ENCODE results near the gene HERPUD2. TPM values are rescaled to one million over a fixed set of nuclear protein-coding genes. Genes with fewer than 3 reads are reported as not detected.
"Not testable (repeated sequence)": the region's sequence is repeated elsewhere in the genome, so short reads cannot be mapped to it uniquely, and the experiment has no call there.

HERPUD2 gene
- total RNA-seq, 2 donors from 2014 or later, result 25.3 to 27.4 TPM

DNA sequence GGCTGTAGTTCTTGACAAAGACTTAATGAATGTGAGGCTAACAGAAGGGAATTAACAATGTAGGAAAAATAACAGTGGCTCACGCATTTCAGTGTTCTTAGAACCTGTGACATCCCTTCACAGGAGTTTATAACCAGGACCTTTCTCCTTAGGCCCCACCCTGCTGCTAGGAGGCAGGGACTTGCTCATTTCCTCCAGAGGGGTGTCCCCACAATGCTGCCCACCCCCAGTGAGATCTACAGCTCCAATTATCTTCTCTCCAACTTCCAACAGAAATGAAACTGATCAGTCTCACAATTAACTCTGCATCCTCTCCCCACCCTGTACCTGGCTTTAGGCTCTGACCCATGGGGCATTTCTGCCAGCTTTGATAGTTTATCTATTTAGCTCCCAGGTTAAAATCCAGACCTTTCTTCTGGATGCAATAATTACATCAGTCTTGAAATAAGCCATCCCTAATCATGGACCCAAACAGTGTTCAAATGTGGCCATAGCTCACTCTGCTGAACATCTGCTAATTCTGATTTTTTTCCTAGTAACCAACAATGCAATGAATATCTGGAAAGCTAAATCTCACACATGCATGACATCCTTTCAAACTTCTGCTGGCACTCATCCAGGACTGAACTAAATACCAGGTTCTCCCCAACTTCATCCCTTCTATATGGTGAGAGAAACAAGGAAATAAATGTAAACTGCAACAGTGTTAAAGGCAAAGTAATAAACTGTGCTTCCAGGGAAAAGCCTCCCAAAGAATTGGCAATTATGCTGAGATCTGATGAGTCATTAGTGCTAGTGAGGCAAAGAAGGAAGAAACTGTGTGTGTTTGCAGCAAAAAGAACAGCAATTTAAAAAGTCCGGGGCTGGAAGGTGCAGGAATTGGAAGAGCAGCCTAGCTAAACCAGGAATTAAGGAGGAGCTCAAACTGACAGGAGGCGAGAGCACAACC is 64.6 kb downstream of the HERPUD2 start:
- Mint-ChIP-seq H3K9me3 (no peaks in the 10 kb centered on the region), H3K4me3 (no peak overlapping the region), H3K27me3 (no peaks in the 10 kb centered on the region), H3K4me1 (no peaks in the 10 kb centered on the region), H3K36me3 (ENCODE audit: low read depth) (peaks cover 59% of the 10 kb centered on the region), H3K27ac (peak overlapping the region; percentile 36)
- ATAC-seq (replicated peaks), result no peak

DNA sequence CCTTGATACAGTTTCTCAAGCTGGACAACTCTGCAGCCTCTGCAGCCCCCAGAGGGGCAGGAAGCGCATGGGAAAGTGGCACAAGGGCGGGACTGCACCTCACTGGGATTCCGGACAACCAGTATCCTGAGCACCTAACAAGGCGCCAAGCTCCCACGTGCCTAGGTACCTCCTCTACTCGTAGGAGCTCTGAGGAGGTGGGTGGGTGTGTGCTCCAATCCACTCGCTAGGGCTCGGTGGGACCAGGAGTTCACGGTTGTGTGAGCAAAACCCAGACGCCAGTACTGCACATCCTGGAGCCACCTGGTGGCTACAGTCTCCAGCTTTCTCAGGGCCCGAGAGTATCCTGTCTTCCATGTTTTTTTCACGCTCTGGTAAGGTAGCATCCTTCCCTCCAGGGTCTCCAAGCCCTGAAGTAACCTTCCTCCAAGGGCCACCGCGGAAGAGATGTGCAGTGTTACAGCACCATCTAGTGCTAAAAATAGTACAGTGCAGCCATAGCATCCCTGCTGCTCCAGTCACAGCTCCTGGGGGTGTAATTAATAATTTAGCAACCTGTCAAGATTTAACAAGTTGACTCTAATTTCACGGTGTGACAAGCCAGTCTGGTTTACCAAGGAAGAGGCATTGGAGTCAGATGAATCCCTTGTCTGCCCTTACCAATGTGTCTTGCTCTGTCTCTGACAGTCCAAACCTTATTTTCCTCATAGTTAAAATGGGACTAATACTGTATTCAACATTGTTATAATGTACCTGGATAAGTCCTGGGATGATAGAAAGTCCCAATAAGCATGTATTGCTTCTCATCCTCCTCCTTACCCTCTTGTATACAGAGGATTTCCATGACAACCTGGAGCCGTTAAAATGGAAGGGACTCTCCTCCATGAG is 70.4 kb downstream of the HERPUD2 start:
- Mint-ChIP-seq H3K27ac (no peak overlapping the region), H3K36me3 (ENCODE audit: low read depth) (peaks cover 8% of the 10 kb centered on the region), H3K27me3 (no peaks in the 10 kb centered on the region), H3K4me1 (no peaks in the 10 kb centered on the region), H3K4me3 (no peak overlapping the region), H3K9me3 (no peaks in the 10 kb centered on the region)
- ATAC-seq (replicated peaks), result peak; percentile 64

DNA sequence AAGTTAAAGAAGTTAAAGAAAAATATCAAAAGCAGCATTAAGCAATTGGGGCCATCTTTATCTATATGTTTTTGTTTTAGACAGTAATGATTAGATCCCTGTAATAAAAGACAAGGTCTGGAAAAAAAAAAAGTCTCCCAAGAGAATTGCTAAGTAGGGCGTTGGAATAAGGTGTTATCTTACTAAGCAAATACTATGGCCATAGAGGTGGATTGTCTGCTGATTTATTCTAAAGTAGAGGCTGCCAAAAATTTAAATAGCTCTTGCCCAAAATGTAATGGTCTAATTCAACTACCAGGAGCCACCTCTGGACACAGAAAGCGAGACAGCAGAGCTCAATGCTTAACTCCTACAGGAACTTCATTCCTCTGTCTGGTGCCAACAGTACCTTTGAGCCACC is 71.6 kb downstream of the HERPUD2 start:
- Mint-ChIP-seq H3K27ac (no peak overlapping the region), H3K4me1 (no peaks in the 10 kb centered on the region), H3K27me3 (no peaks in the 10 kb centered on the region), H3K36me3 (ENCODE audit: low read depth) (peaks cover 6% of the 10 kb centered on the region), H3K9me3 (no peaks in the 10 kb centered on the region), H3K4me3 (no peak overlapping the region)
- no peak for ATAC-seq (replicated peaks)

DNA sequence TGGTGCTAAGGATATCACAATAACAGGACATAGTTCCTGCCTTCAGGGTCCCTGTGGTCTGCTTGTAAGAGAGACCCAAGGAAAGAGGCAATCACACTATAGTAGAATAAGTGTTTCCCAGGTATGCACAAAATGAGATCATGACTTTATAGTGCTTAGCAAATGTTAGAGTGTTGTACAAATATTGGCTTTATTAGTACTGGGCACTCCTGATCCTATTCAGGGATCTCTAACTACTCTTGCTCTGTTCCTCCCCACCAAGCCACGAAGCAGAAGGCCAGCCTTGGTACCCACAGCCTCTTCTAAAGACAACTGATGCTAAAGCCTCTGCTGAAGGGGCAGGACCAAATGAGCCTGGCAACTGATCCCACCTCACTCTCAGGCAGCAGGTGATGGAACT is 75.1 kb downstream of the HERPUD2 start:
- Mint-ChIP-seq H3K36me3 (ENCODE audit: low read depth) (no peaks in the 10 kb centered on the region), H3K4me1 (no peaks in the 10 kb centered on the region), H3K27ac (no peak overlapping the region), H3K27me3 (no peaks in the 10 kb centered on the region), H3K9me3 (no peaks in the 10 kb centered on the region), H3K4me3 (no peak overlapping the region)
- ATAC-seq (replicated peaks), result no peak

DNA sequence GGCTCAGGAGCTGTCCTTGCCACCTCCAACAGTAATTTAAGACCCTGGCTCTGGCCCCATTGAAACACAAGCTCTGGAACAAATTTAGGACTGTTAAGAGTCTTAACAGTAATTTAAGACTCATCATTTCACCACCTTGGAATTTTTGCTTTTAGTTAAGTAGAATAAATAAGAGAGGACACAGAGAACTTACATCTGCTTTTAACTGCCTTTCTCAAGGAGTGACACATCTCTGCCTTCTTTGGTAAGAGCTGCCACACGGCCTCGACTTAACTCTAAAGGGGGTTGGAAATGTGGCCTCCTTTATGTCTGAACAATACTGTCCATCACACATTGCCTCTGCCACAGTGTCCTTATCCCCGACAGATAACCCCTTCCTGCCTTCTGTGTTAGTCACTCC is 77.9 kb downstream of the HERPUD2 start:
- Mint-ChIP-seq H3K27ac (no peak overlapping the region), H3K4me3 (no peak overlapping the region), H3K9me3 (no peaks in the 10 kb centered on the region), H3K4me1 (no peaks in the 10 kb centered on the region), H3K36me3 (ENCODE audit: low read depth) (no peaks in the 10 kb centered on the region), H3K27me3 (no peaks in the 10 kb centered on the region)
- ATAC-seq (replicated peaks), result no peak

DNA sequence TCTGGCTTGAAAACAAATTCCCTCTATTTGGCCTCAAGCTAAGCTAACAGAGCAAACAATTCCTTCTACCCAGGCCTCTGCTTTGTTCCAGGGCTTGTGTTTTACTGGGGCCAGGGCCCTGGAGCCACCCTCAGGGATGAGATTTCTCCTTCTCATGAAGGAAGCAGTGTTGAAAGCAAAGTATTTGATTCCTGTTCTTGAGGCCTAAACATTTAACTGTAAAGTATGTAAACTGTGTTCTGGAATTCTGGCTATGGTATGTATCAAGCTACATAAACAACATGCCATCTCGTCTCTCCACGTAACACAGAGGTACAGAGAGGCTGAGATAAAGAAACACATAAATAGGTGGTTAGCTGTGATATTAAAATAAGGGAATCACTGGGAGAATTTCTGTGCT is 81.8 kb downstream of the HERPUD2 start:
- ATAC-seq (replicated peaks), result no peak
- no peaks in the 10 kb centered on the region for H3K4me1 Mint-ChIP-seq
- no peak overlapping the region for H3K27ac Mint-ChIP-seq
- no peaks in the 10 kb centered on the region for H3K27me3 Mint-ChIP-seq
- no peak overlapping the region for H3K4me3 Mint-ChIP-seq
- H3K36me3 Mint-ChIP-seq (ENCODE audit: low read depth), result no peaks in the 10 kb centered on the region
- H3K9me3 Mint-ChIP-seq, result no peaks in the 10 kb centered on the region

DNA sequence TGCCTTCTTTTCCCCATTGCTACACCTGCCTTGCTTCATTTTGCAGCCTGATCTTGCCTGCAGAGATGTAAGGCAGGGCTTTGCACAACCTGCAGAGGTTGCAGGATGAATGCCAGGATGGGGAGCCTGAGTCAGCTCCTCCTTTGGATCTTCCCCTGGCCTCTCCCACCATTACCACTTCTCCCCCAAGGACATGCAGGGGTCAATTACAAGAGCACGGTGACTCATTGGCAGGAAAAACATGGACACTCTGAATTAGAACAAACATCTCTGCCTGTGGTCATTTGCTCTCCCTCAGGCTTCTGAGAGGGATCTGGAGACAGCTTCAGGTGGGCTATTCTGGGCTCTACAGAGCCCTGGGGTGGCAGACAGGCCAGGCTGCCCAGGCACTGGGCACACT is 89.2 kb downstream of the HERPUD2 start:
- Mint-ChIP-seq H3K27ac (no peak overlapping the region), H3K4me1 (no peaks in the 10 kb centered on the region), H3K27me3 (no peaks in the 10 kb centered on the region), H3K9me3 (no peaks in the 10 kb centered on the region), H3K36me3 (ENCODE audit: low read depth) (no peaks in the 10 kb centered on the region), H3K4me3 (no peak overlapping the region)
- ATAC-seq (replicated peaks), result no peak

DNA sequence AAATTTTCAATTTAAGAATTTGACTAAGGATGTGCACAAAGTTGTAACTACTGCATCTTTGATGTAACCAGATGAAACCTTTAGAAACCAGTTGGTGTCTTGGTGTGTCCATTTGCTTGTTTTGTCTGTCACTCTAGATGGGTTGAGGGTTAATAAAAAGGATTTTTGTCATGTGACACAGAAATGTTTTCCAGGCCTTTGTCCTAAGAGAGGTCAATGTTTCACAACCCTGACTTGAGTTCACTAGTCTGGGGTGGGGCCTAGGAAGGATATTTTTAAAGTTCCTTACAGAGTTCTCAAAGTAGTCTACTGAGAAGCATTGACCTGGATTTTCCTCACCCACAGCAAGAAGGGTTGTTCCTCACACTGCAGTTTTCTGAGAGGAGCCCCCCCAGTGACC is 90.3 kb downstream of the HERPUD2 start:
- no peaks in the 10 kb centered on the region for H3K36me3 Mint-ChIP-seq (ENCODE audit: low read depth)
- no peaks in the 10 kb centered on the region for H3K9me3 Mint-ChIP-seq

DNA sequence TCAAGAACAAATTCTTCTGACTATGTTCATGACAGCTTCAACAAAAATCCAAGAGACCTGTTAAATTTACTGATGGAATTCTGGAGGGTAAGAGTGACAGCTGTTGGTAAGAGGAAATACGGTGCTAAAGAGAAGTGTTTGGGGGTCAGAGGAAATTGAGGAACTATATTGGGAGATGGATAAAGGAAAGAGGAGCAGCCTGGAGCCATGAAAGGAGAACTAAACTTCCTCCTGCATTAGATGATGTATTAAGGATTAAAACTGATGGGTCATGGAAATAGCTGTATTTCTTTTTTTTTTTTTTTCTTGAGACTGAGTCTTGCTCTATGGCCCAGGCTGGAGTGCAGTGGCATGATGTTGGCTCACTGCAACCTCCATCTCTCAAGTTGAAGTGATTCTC is 95.3 kb downstream of the HERPUD2 start:
- no peaks in the 10 kb centered on the region for H3K4me1 Mint-ChIP-seq
- no peaks in the 10 kb centered on the region for H3K27me3 Mint-ChIP-seq
- H3K4me3 Mint-ChIP-seq, result no peak overlapping the region
- H3K27ac Mint-ChIP-seq, result no peak overlapping the region
- no peaks in the 10 kb centered on the region for H3K36me3 Mint-ChIP-seq (ENCODE audit: low read depth)
- ATAC-seq (replicated peaks), result no peak
- H3K9me3 Mint-ChIP-seq, result no peaks in the 10 kb centered on the region

More for the DNA sequence above, 90.3 kb downstream of the HERPUD2 start:
- Mint-ChIP-seq H3K27ac (no peak overlapping the region), H3K27me3 (no peaks in the 10 kb centered on the region), H3K4me3 (no peak overlapping the region), H3K4me1 (no peaks in the 10 kb centered on the region)
- no peak for ATAC-seq (replicated peaks)

DNA sequence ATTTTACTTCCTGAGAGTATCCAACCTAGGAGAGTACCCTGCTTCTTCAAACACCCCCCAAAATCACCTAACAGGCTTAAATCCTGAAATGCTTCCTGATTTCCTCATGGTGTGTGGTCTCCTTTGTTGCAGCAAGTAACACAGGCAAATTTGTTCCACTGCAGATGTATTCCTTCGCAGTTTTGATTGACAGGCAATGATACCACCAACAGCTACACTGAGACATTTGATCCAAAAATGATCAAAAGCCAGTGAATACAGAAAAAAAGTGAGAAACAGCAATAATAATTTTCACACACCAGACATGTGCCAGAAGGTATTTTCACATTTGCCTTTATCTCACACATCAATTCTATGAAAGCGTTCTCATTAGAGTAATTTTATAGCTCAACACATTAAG is 95.9 kb downstream of the HERPUD2 start:
- ATAC-seq (replicated peaks), result no peak
- Mint-ChIP-seq H3K9me3 (no peaks in the 10 kb centered on the region), H3K4me1 (no peaks in the 10 kb centered on the region), H3K27me3 (no peaks in the 10 kb centered on the region), H3K4me3 (no peak overlapping the region), H3K27ac (no peak overlapping the region), H3K36me3 (ENCODE audit: low read depth) (no peaks in the 10 kb centered on the region)

DNA sequence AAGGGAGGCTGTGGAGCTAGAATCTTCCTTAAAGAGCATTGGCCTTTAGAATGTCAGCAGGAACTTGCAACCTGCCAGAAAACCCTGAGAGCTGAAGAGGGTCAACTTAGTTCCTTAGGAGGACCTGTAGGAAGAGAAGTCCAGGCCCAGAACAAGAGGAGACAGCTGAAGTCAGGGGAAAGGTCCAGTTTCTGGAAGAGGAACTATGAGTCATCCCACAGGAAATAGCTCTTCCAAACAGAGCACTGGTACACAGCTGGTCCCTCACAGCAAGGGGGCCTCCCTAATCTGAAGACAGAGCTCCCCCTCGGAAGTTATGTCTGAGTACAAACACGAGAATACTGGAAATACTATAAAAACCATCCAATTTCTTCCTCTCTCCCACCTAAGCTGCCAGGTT is 98.9 kb downstream of the HERPUD2 start:
- Mint-ChIP-seq H3K36me3 (ENCODE audit: low read depth) (no peaks in the 10 kb centered on the region), H3K27ac (peak overlapping the region; percentile 10), H3K27me3 (no peaks in the 10 kb centered on the region), H3K4me1 (no peaks in the 10 kb centered on the region), H3K4me3 (no peak overlapping the region), H3K9me3 (no peaks in the 10 kb centered on the region)
- no peak for ATAC-seq (replicated peaks)

DNA sequence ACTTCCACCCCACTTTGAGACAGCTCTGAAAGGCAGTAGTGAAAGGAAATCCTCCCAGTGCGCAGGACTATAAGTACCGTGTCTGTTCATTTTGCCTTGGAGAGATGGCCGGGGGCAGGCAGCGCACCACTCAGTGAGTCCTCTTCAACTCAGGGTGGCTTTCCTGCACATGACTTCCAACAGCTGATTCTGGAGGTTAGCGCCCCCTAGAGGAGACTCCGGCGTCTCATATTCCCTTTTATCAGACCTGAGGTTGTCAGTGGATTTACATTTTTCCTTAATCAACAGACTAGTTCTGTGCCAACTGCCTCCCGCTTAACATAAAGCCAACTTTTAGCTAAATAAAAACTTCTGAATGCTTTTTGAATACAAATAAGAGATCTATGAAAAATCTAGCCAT is 101.0 kb downstream of the HERPUD2 start:
- H3K4me1 Mint-ChIP-seq, result no peaks in the 10 kb centered on the region
- no peak overlapping the region for H3K4me3 Mint-ChIP-seq
- H3K9me3 Mint-ChIP-seq, result no peaks in the 10 kb centered on the region
- no peak for ATAC-seq (replicated peaks)
- no peaks in the 10 kb centered on the region for H3K36me3 Mint-ChIP-seq (ENCODE audit: low read depth)
- no peaks in the 10 kb centered on the region for H3K27me3 Mint-ChIP-seq
- H3K27ac Mint-ChIP-seq, result no peak overlapping the region

DNA sequence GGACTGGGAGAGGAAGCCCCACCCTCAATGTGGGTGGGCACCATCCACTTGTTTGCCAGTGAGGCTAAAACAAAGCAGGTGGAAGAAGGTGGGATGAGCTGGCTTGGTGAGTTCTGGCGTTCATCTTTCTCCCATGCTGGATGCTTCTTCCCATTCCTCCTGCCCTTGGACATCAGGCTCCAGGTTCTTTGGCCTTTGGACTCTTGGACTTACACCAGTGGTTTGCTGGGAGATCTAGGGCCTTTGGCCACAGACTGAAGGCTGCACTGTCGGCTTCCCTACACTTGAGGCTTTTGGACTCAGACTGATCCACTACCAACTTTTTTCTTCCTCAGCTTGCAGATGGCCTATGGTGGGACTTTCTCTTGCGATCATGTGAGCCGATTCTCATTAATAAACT is 106.3 kb downstream of the HERPUD2 start:
- H3K4me3 Mint-ChIP-seq, result no peak overlapping the region
- ATAC-seq (replicated peaks), result no peak
- peaks cover 4% of the 10 kb centered on the region for H3K27me3 Mint-ChIP-seq
- H3K36me3 Mint-ChIP-seq (ENCODE audit: low read depth), result no peaks in the 10 kb centered on the region
- H3K27ac Mint-ChIP-seq, result no peak overlapping the region
- no peaks in the 10 kb centered on the region for H3K9me3 Mint-ChIP-seq
- H3K4me1 Mint-ChIP-seq, result no peaks in the 10 kb centered on the region

DNA sequence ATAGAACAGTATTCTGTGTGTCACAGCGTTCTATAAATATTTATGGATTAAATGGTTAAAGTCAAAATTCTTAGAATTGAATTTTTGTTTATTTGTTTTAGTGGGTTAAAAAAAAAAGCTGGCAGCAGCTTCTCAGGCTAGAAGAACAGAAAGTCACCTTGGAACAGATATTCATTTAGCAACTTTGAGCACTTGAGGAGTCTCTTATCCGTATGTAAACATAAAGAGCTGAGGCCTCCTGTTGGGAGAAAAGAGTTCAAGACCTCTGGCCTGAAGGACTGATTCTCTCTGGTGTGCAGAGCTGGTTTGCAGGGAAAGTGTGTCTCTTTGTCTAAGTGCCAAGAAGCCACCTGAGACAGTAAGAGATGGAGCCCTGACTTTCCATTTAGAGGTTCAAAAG is 109.9 kb downstream of the HERPUD2 start:
- no peaks in the 10 kb centered on the region for H3K4me1 Mint-ChIP-seq
- H3K9me3 Mint-ChIP-seq, result no peaks in the 10 kb centered on the region
- no peaks in the 10 kb centered on the region for H3K36me3 Mint-ChIP-seq (ENCODE audit: low read depth)
- H3K27me3 Mint-ChIP-seq, result peaks cover 4% of the 10 kb centered on the region
- no peak overlapping the region for H3K4me3 Mint-ChIP-seq
- ATAC-seq (replicated peaks), result no peak
- no peak overlapping the region for H3K27ac Mint-ChIP-seq

DNA sequence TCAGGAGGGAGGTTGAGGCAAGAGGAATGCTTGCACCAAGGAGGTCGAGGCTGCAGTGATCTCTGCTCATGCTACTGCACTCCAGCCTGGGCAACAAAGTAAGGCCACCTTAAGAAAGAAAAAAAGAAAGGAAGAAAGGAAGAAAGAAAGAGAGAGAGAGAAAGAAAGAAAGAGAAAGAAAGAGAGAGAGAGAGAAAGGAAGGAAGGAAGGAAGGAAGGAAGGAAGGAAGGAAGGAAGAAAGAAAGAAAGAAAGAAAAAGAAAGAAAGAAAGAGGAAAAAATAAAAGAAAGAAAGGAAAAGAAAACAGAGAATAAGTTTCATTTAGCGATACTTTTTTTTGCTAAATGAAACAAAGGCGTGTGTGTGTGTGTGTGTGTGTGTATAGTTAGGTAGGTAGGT is 110.4 kb downstream of the HERPUD2 start:
- H3K27me3 Mint-ChIP-seq; H3K4me1 Mint-ChIP-seq; H3K27ac Mint-ChIP-seq; H3K4me3 Mint-ChIP-seq; H3K9me3 Mint-ChIP-seq; H3K36me3 Mint-ChIP-seq (ENCODE audit: low read depth); ATAC-seq (replicated peaks): not testable (repeated sequence)

Data from activated T-helper 17 cell treated with anti-CD3 and anti-CD28 coated beads, Interleukin-2, amount 50 U/mL, for 72 hours (primary cell).